Thymus (tissue), 11 donors: ENCODE data around the gene DMD. TPM values are rescaled to one million over a fixed set of nuclear protein-coding genes. Genes with fewer than 3 reads are reported as not detected.

Source experiments
- DNase-seq, 9 donors: peaks; one replicate each; pipeline ENCODE4 v3.0.0-alpha.2; 2013; ENCODE audit warnings: low spot score in 9 of 9, low read depth in 6 of 9, missing footprints in 1 of 9
- H3K27ac ChIP-seq, 2 donors: one replicate each; pipeline ENCODE4 v1.5.1; 2013; ENCODE audit warnings: control low read depth in 1 of 2, low read depth in 1 of 2, low read length in 1 of 2, mild to moderate bottlenecking in 1 of 2, moderate library complexity in 1 of 2
- H3K27me3 ChIP-seq, 2 donors: one replicate each; pipeline ENCODE4 v1.5.1; 2013; ENCODE audit warnings: low read length in 1 of 2; ENCODE audit not compliant: control insufficient read depth in 2 of 2, insufficient read depth in 1 of 2
- H3K36me3 ChIP-seq, 2 donors: one replicate each; pipeline ENCODE4 v1.5.1; 2013; ENCODE audit warnings: low read length in 1 of 2, mild to moderate bottlenecking in 1 of 2, moderate library complexity in 1 of 2; ENCODE audit not compliant: control insufficient read depth in 2 of 2, insufficient read depth in 2 of 2
- H3K4me1 ChIP-seq, 2 donors: one replicate each; pipeline ENCODE4 v1.5.1; 2013; ENCODE audit warnings: low read length in 2 of 2; ENCODE audit not compliant: control insufficient read depth in 2 of 2, insufficient read depth in 2 of 2
- H3K4me3 ChIP-seq, 2 donors: one replicate each; pipeline ENCODE4 v1.5.1; 2013; ENCODE audit warnings: low read length in 2 of 2, control low read depth in 1 of 2, mild to moderate bottlenecking in 1 of 2
- H3K9me3 ChIP-seq, 2 donors: one replicate each; pipeline ENCODE4 v1.5.1; 2013; ENCODE audit warnings: low read length in 1 of 2, mild to moderate bottlenecking in 1 of 2; ENCODE audit not compliant: control insufficient read depth in 2 of 2, insufficient read depth in 1 of 2
- WGBS: extraction: QIAGEN DNeasy Blood & Tissue Kit; methylation state at CpG from one replicate; pipeline ENCODE4 v1.1.7; 2013; 5-methylcytosine and 5-hydroxymethylcytosine counted together
- polyA plus RNA-seq: library from polyadenylated mRNA; stranded (reverse); fragments of 200-250 nt; gene quantifications from one replicate; pipeline ENCODE4 v1.2.3, GENCODE V29; 2013
- total RNA-seq: library from RNA; stranded (reverse); fragments of 120-200 nt; gene quantifications from one replicate; pipeline ENCODE4 v1.2.4, GENCODE V29; 2013
- donor health status: healthy.

DMD gene
- total and polyA plus RNA-seq, 2 donors = 4.7 to 5.7 TPM

DNA sequence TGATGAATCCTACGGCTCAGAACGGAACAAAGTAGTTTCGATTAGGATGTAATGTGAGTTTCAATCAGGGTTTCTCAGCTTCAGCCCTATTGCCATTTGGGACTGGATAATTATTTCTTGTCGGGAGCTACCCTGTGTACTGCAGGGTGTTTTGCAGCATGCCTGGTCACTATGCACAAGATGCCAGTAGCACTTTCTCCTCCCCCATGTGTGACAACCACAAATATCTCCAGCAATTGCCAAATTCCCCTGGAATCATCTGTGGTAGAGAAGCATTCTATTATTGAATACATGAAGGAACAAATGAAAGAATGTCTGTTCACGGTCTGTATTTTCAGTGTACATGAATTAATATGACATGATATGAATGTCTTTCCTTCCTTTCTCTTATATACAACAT, 1356.6 kb downstream of the DMD start:
- no peaks in the 10 kb centered on the region for H3K36me3 ChIP-seq
- H3K9me3 ChIP-seq = no peaks in the 10 kb centered on the region
- no peak overlapping the region for H3K27ac ChIP-seq
- H3K4me3 ChIP-seq = no peak overlapping the region
- no peak for DNase-seq
- 94% methylated on average over 5 of the region's 5 CpGs for WGBS
- no peaks in the 10 kb centered on the region for H3K27me3 ChIP-seq
- H3K4me1 ChIP-seq = no peaks in the 10 kb centered on the region

DNA sequence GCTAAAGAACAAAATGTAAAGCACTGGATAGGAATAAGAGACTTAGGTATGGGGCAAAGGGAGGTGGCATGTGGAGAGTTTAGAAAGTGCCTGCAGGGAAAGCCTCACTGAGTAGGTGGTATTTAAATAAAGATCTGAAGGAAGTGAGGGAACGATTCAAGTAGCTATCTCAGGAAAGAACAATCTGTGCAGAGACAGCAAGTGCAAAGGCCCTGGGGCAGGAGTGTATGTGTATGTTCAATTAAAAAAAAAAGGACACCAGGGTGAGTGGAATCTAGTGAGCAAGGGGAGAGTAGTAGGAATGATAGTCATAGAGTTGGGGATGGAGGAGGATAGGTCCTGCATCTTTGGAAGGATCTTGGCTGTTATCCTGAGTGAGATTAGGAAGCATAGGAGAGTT, 1359.6 kb downstream of the DMD start:
- Histone ChIP-seq H3K4me1 (no peaks in the 10 kb centered on the region), H3K9me3 (no peaks in the 10 kb centered on the region), H3K27ac (no peak overlapping the region), H3K36me3 (no peaks in the 10 kb centered on the region), H3K4me3 (no peak overlapping the region), H3K27me3 (no peaks in the 10 kb centered on the region)
- no peak for DNase-seq
- WGBS = 81% methylated on average over 1 of the region's 1 CpG

GRCh38 chrX:31847773-31848172, 1363.6 kb downstream of the DMD start:
- DNase-seq = no peak
- Histone ChIP-seq H3K27me3 (no peaks in the 10 kb centered on the region), H3K4me1 (no peaks in the 10 kb centered on the region), H3K4me3 (no peak overlapping the region), H3K27ac (no peak overlapping the region), H3K36me3 (no peaks in the 10 kb centered on the region), H3K9me3 (no peaks in the 10 kb centered on the region)
- WGBS = 90% methylated on average over 2 of the region's 2 CpGs

- Histone ChIP-seq H3K4me3 (no peak overlapping the region), H3K36me3 (no peaks in the 10 kb centered on the region), H3K9me3 (no peaks in the 10 kb centered on the region), H3K4me1 (no peaks in the 10 kb centered on the region), H3K27me3 (no peaks in the 10 kb centered on the region), H3K27ac (no peak overlapping the region)
- 96% methylated on average over 1 of the region's 1 CpG for WGBS
- DNase-seq = no peak
Measured at GRCh38 chrX:31845003-31845402, 1366.3 kb downstream of the DMD start.

GRCh38 chrX:31838617-31839016, 1372.7 kb downstream of the DMD start:
- H3K4me1 ChIP-seq = no peaks in the 10 kb centered on the region
- DNase-seq = no peak
- no peaks in the 10 kb centered on the region for H3K27me3 ChIP-seq
- no peak overlapping the region for H3K27ac ChIP-seq
- H3K4me3 ChIP-seq = no peak overlapping the region
- no peaks in the 10 kb centered on the region for H3K36me3 ChIP-seq
- 88% methylated on average over 4 of the region's 4 CpGs for WGBS
- no peaks in the 10 kb centered on the region for H3K9me3 ChIP-seq

GRCh38 chrX:31837445-31838049, 1373.8 kb downstream of the DMD start:
- 93% methylated on average over 6 of the region's 6 CpGs for WGBS
- no peaks in the 10 kb centered on the region for H3K9me3 ChIP-seq
- no peaks in the 10 kb centered on the region for H3K4me1 ChIP-seq

GRCh38 chrX:31836479-31836878, 1374.9 kb downstream of the DMD start:
- DNase-seq = no peak
- no peaks in the 10 kb centered on the region for H3K4me1 ChIP-seq
- no peak overlapping the region for H3K4me3 ChIP-seq
- no peaks in the 10 kb centered on the region for H3K9me3 ChIP-seq
- H3K36me3 ChIP-seq = no peaks in the 10 kb centered on the region
- WGBS = 72% methylated on average over 3 of the region's 3 CpGs
- no peak overlapping the region for H3K27ac ChIP-seq
- no peaks in the 10 kb centered on the region for H3K27me3 ChIP-seq

More at GRCh38 chrX:31837445-31838049, 1373.8 kb downstream of the DMD start:
- Histone ChIP-seq H3K27me3 (no peaks in the 10 kb centered on the region), H3K27ac (no peak overlapping the region), H3K36me3 (no peaks in the 10 kb centered on the region), H3K4me3 (no peak overlapping the region)
- no peak for DNase-seq

DNA sequence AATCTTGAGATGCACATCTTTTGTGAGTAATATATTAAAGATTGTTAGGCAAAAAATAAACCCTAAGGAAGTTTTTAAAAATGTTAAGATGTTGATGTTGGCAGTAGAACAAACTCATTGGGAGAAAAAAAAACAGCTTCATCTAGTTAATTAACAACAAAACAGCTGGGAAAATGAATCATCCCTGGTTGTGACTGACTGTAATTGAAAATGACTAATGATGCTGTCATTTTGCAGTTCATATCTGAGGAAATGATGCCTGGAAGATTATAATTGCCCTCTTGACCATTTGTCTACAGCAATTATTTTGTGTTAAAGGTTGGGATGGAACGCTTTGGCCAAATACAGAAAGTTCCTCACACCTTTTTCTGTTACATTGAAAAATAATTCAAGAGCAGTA, 1379.1 kb downstream of the DMD start:
- no peaks in the 10 kb centered on the region for H3K4me1 ChIP-seq
- H3K9me3 ChIP-seq = no peaks in the 10 kb centered on the region
- no peak overlapping the region for H3K27ac ChIP-seq
- 88% methylated on average over 1 of the region's 1 CpG for WGBS
- H3K4me3 ChIP-seq = no peak overlapping the region
- H3K27me3 ChIP-seq = no peaks in the 10 kb centered on the region
- H3K36me3 ChIP-seq = no peaks in the 10 kb centered on the region
- DNase-seq = no peak

- H3K27me3 ChIP-seq = no peaks in the 10 kb centered on the region
- no peak overlapping the region for H3K27ac ChIP-seq
- H3K9me3 ChIP-seq = no peaks in the 10 kb centered on the region
- 85% methylated on average over 7 of the region's 7 CpGs for WGBS
- no peak overlapping the region for H3K4me3 ChIP-seq
- no peaks in the 10 kb centered on the region for H3K4me1 ChIP-seq
- no peak for DNase-seq
- no peaks in the 10 kb centered on the region for H3K36me3 ChIP-seq
Measured at GRCh38 chrX:31820430-31821210, 1390.7 kb downstream of the DMD start.
